NCI-H2227 (cell line): Measurements from ENCODE around the gene ACTL7B.
"Not testable (repeated sequence)": the region's sequence is repeated elsewhere in the genome, so short reads cannot be mapped to it uniquely, and the experiment has no call there.

Source experiments
- DNase-seq: peaks from one replicate; lab custom pipeline; 2025; ENCODE audit not compliant: unreplicated experiment; lab: John Stamatoyannopoulos, UW

Gene ACTL7B

GRCh38 chr9:108874058-108874788 lies 18.4 kb upstream of the ACTL7B start:
- no peak for DNase-seq

GRCh38 chr9:108869092-108869725 lies 13.4 kb upstream of the ACTL7B start:
- DNase-seq: no peak

GRCh38 chr9:108867829-108868228 lies 12.0 kb upstream of the ACTL7B start:
- no peak for DNase-seq

- no peak for DNase-seq
These were observed 11.3 kb upstream of the ACTL7B start for GRCh38 chr9:108867116-108867515.

GRCh38 chr9:108866001-108866420 lies 10.2 kb upstream of the ACTL7B start:
- no peak for DNase-seq

- DNase-seq: no peak
These were observed 9.3 kb upstream of the ACTL7B start for GRCh38 chr9:108865037-108865436.

GRCh38 chr9:108864446-108864845 lies 8.7 kb upstream of the ACTL7B start:
- DNase-seq: no peak

- no peak for DNase-seq
These were observed 8.1 kb upstream of the ACTL7B start for GRCh38 chr9:108863891-108864290.

- DNase-seq: no peak
These were observed 6.2 kb upstream of the ACTL7B start, which contains the start of gene ACTL7A for GRCh38 chr9:108861997-108862396. Gene ACTL7A (plus strand): TSS chr9:108862266. CDS start chr9:108862323, 57 bp downstream.

- DNase-seq: no peak
These were observed 5.7 kb upstream of the ACTL7B start for GRCh38 chr9:108861464-108861863.

- no peak for DNase-seq
These were observed 5.0 kb upstream of the ACTL7B start for GRCh38 chr9:108860764-108861163.

- no peak for DNase-seq
These were observed 4.6 kb upstream of the ACTL7B start for GRCh38 chr9:108860354-108860753.

- no peak for DNase-seq
These were observed 3.8 kb upstream of the ACTL7B start for GRCh38 chr9:108859459-108860114.

GRCh38 chr9:108857572-108857971 lies 1.8 kb upstream of the ACTL7B start:
- DNase-seq: no peak

- DNase-seq: no peak
These were observed 278 bp downstream of the ACTL7B start for GRCh38 chr9:108855529-108855886.

GRCh38 chr9:108854641-108855528 lies 901 bp downstream of the ACTL7B start:
- DNase-seq: no peak

GRCh38 chr9:108854094-108854493 lies 1.7 kb downstream of the ACTL7B start:
- no peak for DNase-seq

GRCh38 chr9:108852079-108852478 lies 3.7 kb downstream of the ACTL7B start:
- no peak for DNase-seq

GRCh38 chr9:108851138-108851537 lies 4.6 kb downstream of the ACTL7B start:
- DNase-seq: no peak

GRCh38 chr9:108850293-108850897 lies 5.4 kb downstream of the ACTL7B start:
- no peak for DNase-seq

GRCh38 chr9:108848296-108848695 lies 7.5 kb downstream of the ACTL7B start:
- DNase-seq: not testable (repeated sequence)
